ENCODE results near the gene SAMD11.

DNA sequence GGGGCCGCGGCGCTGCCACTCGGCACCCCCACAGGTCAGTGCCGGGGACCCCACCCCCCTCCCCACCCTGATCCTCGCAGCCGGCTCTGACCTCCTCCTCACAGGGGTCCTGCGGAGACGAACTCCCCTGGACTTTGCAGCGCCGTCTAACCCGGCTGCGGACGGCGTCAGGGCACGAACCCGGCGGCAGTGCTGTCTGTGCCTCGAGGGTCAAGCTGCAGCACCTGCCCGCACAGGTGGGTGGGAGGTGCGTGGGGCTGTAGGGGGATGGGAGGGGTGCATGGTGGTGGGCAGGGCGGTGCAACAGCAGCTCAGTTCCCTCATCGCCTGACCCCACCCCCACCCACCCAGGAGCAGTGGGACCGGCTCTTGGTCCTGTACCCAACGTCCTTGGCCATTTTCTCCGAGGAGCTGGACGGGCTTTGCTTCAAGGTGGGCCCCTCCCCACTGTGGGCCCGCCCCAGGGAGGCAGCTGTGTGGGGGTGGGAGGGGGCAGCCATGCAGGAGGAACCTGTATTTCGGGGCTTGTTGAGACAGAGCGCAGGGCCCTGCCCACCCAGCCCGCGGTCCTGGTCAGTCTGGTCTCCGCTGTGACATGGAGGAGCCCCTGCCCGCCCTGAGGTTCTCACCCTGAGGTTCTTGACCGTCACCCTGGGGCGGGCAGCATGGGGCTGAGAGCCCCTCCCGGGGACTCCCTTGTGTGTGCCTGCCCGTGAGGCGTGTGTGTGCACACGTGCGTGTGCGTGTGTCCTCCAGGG lies 47.4 kb downstream of the SAMD11 start:
- TF ChIP-seq RAD21 (IDR thresholded peaks at IDR 0.05; ENCODE audit: low read depth) (no peak), EP300 (IDR thresholded peaks at IDR 0.05; ENCODE audit: borderline replicate concordance) (no peak), CREB1 (IDR thresholded peaks at IDR 0.05; ENCODE audit: low read depth) (no peak), FOXM1 (IDR thresholded peaks at IDR 0.05; ENCODE audit: borderline replicate concordance, low read depth) (no peak), NFIC (IDR thresholded peaks at IDR 0.05) (no peak)
- TF ChIP-seq, protein P1, sequence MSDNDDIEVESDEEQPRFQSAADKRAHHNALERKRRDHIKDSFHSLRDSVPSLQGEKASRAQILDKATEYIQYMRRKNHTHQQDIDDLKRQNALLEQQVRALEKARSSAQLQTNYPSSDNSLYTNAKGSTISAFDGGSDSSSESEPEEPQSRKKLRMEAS (IDR thresholded peaks at IDR 0.05), result no peak
- TF ChIP-seq, protein P2, sequence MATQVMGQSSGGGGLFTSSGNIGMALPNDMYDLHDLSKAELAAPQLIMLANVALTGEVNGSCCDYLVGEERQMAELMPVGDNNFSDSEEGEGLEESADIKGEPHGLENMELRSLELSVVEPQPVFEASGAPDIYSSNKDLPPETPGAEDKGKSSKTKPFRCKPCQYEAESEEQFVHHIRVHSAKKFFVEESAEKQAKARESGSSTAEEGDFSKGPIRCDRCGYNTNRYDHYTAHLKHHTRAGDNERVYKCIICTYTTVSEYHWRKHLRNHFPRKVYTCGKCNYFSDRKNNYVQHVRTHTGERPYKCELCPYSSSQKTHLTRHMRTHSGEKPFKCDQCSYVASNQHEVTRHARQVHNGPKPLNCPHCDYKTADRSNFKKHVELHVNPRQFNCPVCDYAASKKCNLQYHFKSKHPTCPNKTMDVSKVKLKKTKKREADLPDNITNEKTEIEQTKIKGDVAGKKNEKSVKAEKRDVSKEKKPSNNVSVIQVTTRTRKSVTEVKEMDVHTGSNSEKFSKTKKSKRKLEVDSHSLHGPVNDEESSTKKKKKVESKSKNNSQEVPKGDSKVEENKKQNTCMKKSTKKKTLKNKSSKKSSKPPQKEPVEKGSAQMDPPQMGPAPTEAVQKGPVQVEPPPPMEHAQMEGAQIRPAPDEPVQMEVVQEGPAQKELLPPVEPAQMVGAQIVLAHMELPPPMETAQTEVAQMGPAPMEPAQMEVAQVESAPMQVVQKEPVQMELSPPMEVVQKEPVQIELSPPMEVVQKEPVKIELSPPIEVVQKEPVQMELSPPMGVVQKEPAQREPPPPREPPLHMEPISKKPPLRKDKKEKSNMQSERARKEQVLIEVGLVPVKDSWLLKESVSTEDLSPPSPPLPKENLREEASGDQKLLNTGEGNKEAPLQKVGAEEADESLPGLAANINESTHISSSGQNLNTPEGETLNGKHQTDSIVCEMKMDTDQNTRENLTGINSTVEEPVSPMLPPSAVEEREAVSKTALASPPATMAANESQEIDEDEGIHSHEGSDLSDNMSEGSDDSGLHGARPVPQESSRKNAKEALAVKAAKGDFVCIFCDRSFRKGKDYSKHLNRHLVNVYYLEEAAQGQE (IDR thresholded peaks at IDR 0.05; ENCODE audit: low read depth), result no peak
